Activated CD4-positive, alpha-beta T cell treated with anti-CD3 and anti-CD28 coated beads for 48 hours (primary cell): ENCODE data around the gene TRAPPC8.
A peak's percentile ranks its signal among the peaks of the same experiment; 100 is the strongest.
"Not testable (repeated sequence)": the region's sequence is repeated elsewhere in the genome, so short reads cannot be mapped to it uniquely, and the experiment has no call there.

Experiments used
- DNase-seq: peaks from one replicate; pipeline ENCODE4 v3.0.0-alpha.2; 2020

TRAPPC8 gene

DNA sequence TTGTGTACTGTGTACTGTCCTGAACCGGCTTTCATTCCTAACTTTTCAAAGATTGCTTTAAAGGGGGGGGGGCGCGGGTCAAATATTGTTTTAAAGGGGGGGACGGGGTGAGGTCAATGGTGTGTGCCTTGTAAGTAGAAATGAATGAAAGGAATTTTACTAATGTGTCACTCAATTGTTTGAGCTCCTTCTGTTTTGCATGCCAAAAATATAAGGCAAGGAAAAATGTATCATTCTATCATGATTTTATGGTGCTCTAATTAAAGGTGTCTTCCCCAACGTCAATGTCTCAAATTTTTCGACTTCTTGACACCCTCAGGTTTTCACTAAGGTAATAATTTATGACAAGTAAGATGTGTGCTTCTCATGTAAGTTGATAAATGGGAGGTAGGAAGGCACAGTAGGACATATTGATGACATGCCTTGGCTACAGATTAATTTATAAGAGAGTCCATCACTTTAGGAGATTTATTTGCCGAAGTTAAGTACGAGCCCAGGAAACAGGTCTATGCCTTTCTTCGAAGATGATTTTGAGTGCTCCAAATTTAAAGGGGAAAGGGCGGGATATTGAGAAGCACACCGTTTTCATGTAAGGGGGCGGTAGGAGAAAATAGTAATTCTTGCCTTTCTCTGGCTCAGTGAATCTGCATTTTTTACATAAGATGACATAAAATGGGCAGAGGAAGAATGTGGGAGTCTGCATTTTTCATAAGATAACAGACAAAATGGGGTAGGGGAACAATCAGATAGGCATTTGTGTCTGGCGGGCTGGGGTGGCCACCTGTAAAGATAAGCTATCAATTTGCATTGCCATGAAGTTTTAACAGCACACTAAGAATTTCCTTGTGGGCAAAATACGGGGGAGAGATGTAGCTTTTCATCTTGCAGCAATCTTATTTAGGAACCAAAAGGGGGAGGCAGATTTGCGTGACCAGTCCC is 1.2 kb upstream of the TRAPPC8 start:
- no peak for DNase-seq

DNA sequence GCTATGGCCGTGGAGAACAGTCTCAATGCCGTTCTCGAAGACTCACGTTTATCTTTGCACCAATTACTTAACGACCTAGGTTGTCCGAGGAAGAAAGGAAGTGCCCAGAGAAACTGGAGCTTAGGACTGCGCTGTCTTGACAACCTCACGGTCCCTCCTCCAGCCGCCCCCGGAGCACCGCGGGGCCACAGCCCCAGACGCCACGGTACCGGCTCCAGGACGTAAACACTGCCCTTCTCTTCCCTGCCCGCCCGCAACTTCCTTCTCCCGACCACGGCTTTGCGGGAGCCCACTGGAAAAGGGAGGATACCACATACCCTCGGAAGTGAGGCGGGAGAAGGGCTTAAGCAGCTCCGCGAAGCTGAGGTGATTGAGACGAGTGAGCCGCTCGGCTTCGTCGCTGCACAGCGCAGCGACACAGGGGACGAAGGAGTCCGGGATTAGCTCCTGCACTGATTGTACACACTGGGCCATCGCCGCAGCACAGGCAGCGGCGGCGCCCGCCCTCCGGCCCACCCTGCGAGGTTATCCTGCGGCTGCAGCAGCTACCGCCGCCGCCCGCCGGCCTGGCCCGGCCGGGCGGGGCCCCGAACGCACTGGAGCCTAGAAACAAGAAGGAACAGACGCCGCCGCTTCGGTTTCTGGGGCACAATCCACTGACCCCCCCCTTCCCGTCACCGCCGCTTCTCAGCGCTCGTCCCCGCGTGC is 483 bp downstream of the TRAPPC8 start:
- DNase-seq, result peak; percentile 47

DNA sequence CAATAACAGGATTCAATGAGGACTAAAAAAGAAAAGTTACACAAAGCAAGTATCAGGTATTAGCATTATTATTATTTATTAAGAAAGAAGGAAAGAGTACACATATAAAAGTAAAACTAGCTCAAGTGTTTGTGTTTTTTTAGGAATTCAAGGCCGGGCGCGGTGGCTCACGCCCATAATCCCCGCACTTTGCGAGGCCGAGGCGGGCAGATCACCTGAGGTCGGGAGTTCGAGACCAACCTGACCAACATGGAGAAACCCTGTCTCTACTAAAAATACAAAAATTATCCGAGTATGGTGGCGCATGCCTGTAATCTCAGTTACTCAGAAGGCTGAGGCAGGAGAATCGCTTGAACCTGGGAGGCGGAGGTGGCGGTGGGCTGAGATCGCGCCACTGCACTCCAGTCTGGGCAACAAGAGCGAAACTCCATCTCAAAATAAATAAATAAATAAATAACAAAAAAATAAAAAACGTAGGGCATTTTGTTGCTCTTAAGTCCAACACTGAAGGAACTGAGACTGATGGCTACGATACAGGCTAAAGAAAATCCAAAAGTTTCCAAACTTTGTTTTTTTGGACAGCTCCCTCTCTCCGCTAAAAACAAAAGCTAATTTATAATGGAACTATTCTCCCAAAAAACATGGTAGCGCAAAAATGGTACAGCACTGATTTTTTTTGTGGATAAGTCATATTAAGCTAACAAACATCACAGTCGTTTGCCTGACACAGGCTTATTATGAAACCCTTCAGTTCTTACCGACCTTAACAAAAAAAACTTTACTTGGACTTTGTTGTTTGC is 1.7 kb downstream of the TRAPPC8 start:
- no peak for DNase-seq

DNA sequence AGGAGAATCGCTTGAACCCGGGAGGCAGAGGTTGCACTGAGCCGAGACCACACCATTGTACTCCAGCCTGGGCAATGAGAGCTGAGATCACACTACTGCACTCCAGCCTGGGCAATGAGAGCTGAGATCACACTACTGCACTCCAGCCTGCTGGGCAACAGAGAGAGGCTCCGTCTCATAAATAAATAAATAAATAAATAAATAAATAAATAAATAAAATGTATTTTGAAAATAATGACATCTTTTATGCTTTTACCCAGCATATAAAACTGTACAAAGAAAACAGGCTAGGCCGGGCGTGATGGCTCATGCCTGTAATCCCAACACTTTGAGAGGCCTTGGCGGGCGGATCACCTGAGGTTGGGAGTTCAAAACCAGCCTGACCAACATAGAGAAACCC is 8.2 kb downstream of the TRAPPC8 start:
- DNase-seq, result not testable (repeated sequence)

DNA sequence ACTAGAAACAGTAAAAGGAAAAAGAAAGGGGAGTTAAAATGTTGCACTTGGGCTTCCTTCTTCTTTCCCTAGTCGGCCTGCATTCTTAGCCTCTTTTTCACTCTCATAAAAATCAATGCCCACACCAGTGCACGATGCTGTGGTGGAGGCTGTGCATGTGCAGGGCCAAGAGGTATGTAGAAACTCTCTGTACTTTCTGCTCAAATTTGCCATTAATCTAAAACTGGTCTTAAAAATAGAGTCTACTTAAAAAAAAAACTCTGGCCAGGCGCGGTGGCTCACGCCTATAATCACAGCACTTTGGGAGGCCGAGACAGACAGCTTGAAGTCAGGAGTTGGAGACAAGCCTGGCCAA is 11.1 kb downstream of the TRAPPC8 start:
- DNase-seq, result no peak

DNA sequence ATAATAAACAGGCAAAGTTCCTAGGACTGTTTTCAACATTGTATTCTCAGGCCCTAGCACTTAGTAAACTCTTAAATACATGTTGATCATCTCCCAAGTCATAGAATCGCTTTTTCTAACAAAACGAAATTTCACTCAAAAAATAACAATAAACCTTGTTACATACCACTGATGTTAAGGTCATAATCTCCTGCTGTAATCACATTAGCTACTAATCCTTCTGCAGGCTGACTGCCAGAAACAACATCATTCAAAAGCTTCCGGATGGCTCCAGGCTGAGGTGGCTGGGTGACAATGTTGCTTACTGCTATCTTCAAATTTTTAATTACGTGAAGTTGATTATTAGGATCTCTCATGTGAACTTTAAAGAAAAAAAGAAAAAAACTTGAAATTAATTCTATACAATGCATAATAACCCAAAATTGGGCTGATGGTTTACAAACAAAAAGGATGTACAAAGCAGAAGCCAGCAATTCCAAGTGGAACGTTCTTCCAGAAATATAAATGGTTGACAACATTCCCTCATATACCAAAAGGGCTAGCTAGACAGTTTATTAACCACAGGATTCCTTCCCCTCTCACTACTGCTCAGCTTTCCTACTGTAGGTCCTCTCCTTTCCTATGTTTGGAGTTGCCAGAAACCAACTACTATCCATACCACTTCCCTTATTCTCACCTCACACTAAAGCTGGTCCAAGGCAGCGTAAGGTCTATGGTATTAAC is 11.6 kb downstream of the TRAPPC8 start:
- no peak for DNase-seq

DNA sequence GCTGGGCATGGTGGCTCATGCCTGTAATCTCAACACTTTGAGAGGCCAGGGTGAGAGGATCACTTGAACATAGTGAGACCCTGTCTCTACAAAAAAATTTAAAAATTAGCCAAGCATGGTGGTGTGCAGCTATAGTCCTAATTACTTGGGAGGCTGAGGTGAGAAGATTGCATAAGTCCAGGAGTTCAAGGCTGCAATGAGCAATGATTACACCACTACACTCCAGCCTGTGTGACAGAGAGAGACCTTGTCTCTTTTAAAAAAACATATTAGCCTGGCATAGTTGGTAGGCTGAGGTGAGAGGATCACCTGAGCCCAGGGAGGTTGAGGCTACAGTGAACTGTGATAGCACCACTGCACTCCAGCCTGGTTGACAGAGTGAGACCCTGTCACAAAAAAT is 13.7 kb downstream of the TRAPPC8 start:
- no peak for DNase-seq

DNA sequence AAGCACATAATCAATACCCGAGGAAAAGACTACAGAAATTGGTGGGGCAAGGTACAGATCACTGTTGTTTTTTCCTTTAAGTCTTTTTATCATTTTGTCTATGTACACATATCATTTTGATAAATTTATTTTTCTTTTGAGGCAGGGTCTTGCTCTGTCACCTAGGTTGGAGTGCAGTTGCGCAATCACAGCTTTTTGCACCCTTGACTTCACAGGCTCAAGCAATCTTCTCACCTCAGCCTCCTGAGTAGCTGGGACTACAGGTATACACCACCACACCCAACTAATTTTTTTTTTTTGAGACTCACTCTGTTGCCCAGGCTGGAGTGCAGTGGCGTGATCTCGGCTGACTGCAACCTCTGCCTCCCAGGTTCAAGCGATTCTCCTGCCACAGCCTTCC is 15.9 kb downstream of the TRAPPC8 start:
- not testable (repeated sequence) for DNase-seq

DNA sequence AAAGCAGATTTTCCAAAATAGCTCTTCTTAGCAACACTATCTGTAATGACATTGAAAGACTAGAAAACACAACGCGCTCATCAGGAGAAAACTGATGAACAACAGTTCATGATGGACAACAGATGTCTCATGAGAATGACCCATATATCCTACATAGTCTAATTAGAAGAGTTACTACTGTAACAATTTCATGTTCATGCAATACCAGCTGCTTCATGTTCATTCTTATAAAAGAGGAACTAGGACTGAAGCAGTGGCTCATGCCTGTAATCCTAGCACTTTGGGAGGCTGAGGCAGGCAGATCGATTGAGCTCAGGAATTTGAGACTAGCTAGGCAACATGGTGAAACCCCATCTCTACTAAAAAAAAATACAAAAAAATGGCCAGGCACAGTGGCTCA is 22.7 kb downstream of the TRAPPC8 start:
- DNase-seq, result no peak

DNA sequence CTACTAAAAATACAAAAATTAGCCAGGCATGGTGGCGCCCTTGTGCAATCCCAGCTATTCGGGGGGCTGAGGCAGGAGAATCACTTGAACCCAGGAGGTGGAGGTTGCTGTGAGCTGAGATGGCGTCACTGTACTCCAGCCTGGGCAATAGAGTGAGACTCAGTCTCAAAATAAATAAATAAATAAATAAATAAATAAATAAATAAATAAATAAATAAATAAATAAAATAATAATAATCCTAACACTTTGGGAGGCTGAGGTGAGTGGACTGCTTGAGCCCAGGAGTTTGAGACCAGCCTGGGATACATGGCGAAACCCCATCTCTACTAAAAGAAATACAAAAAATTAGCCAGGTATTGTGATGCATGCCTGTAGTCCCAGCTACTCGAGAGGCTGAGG is 23.6 kb downstream of the TRAPPC8 start:
- not testable (repeated sequence) for DNase-seq

DNA sequence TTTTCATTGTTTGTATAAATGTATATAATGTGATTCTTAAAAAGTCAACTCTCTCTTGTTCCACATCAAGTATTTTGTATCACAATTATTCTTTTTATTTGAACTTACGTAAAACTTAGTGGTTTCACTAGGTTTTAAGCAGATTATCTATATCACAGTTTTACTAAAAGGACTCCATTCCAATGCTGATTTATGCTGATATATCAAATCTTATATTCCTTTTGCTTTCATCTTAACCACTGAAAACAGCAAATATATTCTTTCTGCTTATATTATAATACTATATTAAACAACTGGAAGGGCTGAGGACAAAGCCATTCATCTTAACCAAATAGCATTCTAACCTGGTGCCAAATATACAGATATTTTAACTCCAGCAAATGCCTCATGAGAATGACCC is 24.2 kb downstream of the TRAPPC8 start:
- DNase-seq, result no peak

DNA sequence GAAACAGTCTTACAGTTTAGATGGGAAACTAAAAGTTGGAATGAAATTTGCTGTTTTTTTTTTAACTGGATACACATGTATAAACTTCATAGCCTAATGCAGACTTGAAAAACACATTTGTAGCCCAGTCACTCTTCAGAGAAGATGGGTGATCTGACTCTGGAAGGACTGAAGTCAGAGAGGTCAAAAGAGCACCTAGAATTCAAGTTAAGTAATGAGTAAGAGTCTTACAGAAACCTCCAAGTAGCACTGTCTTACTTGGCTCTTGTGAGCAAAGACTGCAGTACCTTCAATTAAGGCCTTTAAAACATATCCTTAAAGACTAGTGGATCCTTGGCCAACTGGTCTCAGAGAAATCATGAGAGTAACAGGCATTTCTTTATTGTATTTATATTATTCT is 41.9 kb downstream of the TRAPPC8 start:
- no peak for DNase-seq

DNA sequence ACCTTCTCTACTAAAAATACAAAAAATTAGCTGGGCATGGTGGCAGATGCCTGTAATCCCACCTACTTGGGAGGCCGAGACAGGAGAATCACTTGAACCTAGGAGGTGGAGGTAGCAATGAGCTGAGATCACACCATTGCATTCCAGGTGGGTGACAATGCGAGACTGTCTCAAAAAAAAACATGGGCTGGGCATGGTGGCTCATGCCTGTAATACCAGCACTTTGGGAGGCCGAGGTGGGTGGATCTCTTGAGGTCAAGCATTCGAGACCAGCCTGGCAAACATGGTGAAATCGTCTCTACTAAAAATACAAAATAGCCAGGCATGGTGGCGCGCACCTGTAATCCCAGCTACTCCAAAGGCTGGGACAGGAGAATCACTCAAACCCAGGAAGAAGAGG is 43.2 kb downstream of the TRAPPC8 start:
- DNase-seq, result not testable (repeated sequence)

DNA sequence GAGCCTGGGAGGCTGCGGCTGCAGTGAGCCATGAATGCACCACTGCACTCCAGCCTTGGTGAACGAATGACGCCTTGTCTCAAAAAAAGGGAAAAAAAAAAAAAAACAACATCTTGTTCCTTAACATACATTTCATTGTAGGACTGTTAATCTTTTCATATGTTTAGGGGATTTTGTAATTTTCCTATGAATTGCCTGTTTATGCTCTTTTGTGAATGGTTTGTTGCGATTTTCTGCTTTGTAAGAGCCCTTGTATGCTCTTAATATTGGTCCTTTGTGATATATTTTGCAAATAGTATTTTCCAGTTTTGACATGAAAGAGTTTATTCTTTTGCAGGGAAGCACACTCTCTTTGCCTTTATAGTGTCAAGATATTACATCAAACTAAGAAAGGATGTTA is 50.0 kb downstream of the TRAPPC8 start:
- no peak for DNase-seq

DNA sequence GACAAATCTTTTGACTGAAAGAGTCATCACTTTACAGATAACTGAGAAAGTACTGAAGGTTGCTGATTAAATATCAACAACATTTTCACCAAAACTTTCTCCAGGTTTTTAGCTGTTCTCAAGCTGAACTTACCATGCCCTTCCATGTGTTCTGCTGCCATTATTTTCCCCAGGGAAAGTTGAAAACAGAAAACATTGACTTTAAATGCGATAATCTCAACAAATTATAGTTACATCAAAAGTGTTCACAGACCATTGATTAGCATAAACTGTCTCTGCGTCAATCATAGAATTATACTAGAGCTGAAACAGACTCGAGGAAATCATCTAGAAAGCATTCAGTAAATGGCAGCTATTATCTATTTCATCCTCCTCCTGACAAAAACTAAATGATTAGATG is 51.4 kb downstream of the TRAPPC8 start:
- DNase-seq, result no peak

DNA sequence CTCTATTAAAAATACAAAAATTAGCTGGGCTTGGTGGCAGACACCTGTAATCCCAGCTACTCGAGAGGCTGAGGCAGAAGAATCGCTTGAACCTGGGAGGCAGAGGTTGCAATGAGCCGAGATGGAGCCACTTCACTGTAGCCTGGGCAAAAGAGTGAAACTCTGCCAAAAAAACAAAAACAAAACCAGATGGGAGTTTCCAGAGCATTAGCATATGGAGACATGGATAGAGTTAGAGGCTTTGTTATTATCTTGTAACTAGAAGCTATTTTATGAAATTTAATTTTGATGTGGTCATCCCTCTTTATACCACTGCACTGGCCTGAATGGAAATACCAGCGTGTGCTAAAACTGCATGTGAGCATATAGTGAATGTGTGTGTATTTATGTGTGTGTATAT is 58.9 kb downstream of the TRAPPC8 start:
- no peak for DNase-seq

DNA sequence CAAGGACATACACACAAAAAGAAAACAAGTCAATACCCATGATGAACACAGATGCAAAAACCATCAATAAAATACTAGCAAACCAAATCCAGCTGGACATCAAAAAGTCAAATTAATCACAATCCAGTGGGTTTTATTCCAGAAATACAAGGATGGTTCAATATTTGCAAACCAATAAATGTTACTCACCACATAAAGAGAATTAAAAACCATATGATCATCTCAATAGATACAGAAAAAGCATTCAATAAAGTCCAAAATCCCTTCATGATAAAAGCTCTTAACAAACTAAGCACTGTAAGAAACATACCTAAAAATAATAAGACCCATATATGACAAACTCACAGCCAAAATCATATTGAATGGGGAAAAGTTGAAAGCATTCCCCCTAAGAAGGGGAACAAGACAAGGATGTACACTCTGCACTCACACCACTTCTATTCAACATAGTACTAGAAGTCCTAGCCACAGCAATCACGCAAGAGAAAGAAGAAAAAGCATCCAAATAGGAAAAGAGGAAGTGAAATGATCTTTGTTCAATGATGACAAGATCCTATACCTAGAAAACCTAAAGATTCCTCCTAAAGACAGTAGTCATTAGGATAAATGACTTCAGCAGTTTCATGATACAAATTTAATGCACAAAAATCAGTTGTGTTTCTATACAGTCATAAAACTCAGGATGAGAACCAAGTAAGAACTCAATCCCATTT is 62.6 kb downstream of the TRAPPC8 start:
- no peak for DNase-seq

DNA sequence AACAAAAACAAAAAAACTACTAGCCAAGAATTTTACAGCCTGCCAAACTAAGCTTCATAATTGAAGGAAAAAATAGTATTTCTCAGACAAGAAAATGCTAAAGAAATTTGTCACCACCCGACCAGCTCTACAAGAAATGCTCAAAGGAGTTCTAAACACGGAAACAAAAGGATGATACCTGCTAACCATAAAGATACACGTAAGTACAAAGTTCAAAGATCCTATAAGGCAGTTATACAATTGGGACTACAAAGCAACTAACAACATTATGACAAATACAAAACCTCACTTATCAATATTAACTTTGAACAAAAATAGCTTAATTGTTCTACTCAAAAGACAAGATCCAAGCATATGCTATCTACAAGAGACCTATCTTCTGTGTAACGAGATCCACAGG is 64.6 kb downstream of the TRAPPC8 start:
- no peak for DNase-seq

DNA sequence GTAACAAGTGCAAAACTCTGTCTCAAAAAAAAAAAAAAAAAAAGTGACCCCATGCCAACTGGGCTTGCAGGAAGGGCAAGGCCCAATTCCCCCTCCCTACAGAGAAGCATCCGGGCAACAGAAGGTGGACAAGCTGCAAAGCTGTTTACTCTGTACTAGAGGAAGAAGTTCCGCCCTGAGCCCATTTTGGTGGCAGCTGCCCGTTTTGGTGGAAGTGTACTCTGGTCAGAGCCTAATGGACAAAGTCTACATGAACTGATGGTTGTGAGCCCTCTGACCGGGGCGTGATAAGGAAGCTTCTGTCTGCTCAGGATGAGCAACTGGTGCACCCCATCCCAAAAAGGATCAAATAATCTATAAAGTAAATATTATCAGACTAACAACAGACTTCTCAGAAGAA is 65.0 kb downstream of the TRAPPC8 start:
- no peak for DNase-seq

DNA sequence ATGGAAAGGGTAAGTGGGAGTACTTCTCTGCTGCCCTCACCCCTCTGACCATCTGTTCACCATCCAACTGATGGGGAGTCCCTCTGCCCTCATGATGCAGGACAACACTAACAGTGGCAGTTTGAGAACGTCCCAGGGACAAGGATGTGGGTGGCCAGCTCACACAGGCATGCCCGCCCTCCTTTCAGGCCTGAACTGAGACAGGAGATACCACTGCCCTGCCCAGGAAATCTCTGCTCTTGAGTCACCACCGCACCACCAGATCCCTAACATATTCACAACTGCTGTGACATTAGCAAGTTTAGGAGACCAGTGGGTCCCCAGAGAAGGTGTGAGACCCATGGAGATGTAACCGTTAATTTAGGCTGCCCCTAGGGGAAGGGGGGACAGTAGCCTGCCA is 66.2 kb downstream of the TRAPPC8 start:
- DNase-seq, result no peak

DNA sequence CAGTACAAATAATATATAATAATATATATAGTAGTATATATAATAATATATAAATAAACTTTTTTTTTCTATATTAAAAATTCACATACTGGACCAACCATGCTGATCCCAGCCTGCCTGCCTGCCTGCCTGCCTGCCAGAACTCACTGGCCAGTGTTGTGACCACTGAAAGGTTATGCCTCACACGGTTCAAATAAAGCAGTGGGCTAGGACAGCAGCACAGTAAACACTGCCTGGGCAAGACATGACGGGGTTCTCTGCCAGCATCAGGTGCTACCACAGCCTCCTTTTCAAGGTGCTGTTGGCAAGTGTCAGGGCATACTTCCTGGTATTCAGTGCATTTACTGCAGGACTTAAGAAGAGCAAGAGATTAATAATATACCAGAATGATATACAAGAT is 67.6 kb downstream of the TRAPPC8 start:
- no peak for DNase-seq

DNA sequence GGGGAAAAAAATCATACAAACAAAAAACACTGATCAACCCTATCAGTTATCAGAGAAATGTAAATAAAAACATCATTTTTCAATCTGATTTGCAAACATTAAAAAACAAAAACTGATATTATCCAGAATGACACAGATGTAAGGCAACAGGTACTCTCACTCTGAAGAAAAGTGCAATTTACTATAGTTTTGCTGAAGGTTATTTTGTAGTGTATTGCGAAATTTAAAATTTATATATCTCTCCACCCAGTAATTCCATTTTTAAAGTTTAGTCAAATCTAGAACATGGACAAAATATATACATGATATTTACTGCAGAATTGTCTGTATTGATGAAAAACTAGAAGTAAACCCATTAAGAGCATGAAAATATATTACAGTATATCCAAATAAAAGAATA is 79.8 kb downstream of the TRAPPC8 start:
- no peak for DNase-seq
